ENCODE measurements around the gene AKNA. TPM values are rescaled to one million over a fixed set of nuclear protein-coding genes. Genes with fewer than 3 reads are reported as not detected.
"Not testable (repeated sequence)": the region's sequence is repeated elsewhere in the genome, so short reads cannot be mapped to it uniquely, and the experiment has no call there.

AKNA gene
- polyA plus RNA-seq, 1 donor from 2014 or later: 1.2 TPM

- no peak overlapping the region for H3K4me2 ChIP-seq (ENCODE audit: low read length)
- no peak overlapping the region for H3K4me3 ChIP-seq (ENCODE audit: low read length)
- H3K9ac ChIP-seq (ENCODE audit: low read length): no peak overlapping the region
Measured at GRCh38 chr9:114324492-114324891, 63.3 kb downstream of the AKNA start.

GRCh38 chr9:114323849-114324248 lies 63.9 kb downstream of the AKNA start:
- H3K27ac ChIP-seq (ENCODE audit: low read length); H3K27me3 ChIP-seq (ENCODE audit: insufficient read depth, low read depth, low read length); H3K4me2 ChIP-seq (ENCODE audit: low read length); H3K36me3 ChIP-seq (ENCODE audit: insufficient read depth, low read length); H3K4me3 ChIP-seq (ENCODE audit: low read length); H2AFZ ChIP-seq (ENCODE audit: low read depth, low read length); H3K79me2 ChIP-seq (replicated peaks; ENCODE audit: insufficient read depth, low read length); H3K9ac ChIP-seq (ENCODE audit: low read length); H3K9me3 ChIP-seq (ENCODE audit: low read length); H4K20me1 ChIP-seq (ENCODE audit: insufficient read depth); H3K9me2 ChIP-seq (ENCODE audit: insufficient read depth, low read length); H3F3A ChIP-seq (ENCODE audit: insufficient read depth, low read length, poor library complexity, severe bottlenecking): not testable (repeated sequence)

More at GRCh38 chr9:114324492-114324891, 63.3 kb downstream of the AKNA start:
- TF ChIP-seq TAF1 (IDR thresholded peaks at IDR 0.05; ENCODE audit: low read depth) (no peak), MXI1 (conservative IDR thresholded peaks at IDR 0.05; ENCODE audit: poor library complexity, severe bottlenecking) (no peak), RAD21 (conservative IDR thresholded peaks at IDR 0.05) (no peak), REST (IDR thresholded peaks at IDR 0.05; ENCODE audit: borderline replicate concordance) (no peak), POLR2AphosphoS5 (IDR thresholded peaks at IDR 0.05) (no peak), CTCF (IDR thresholded peaks at IDR 0.05; ENCODE audit: poor library complexity, severe bottlenecking) (no peak), EP300 (conservative IDR thresholded peaks at IDR 0.05; ENCODE audit: poor library complexity, severe bottlenecking) (no peak), SMC3 (conservative IDR thresholded peaks at IDR 0.05; ENCODE audit: poor library complexity) (no peak), EZH2 (IDR thresholded peaks at IDR 0.05; ENCODE audit: borderline replicate concordance, insufficient read depth, low read length, poor library complexity, severe bottlenecking) (no peak)
- H3K36me3 ChIP-seq (ENCODE audit: insufficient read depth, low read length): no peaks in the 10 kb centered on the region
- H3K9me3 ChIP-seq (ENCODE audit: low read length): no peaks in the 10 kb centered on the region
- no peaks in the 10 kb centered on the region for H4K20me1 ChIP-seq (ENCODE audit: insufficient read depth)
- H2AFZ ChIP-seq (ENCODE audit: low read depth, low read length): no peak overlapping the region
- H3F3A ChIP-seq (ENCODE audit: insufficient read depth, low read length, poor library complexity, severe bottlenecking): no peaks in the 10 kb centered on the region
- no peaks in the 10 kb centered on the region for H3K27me3 ChIP-seq (ENCODE audit: insufficient read depth, low read depth, low read length)
- H3K79me2 ChIP-seq (replicated peaks; ENCODE audit: insufficient read depth, low read length): no peaks in the 10 kb centered on the region
- no peaks in the 10 kb centered on the region for H3K9me2 ChIP-seq (ENCODE audit: insufficient read depth, low read length)
- no peak overlapping the region for H3K27ac ChIP-seq (ENCODE audit: low read length)

GRCh38 chr9:114322831-114323531 lies 64.8 kb downstream of the AKNA start, which contains the start of gene ORM1:
TSS of gene ORM1 (plus strand) at chr9:114323098. CDS start at chr9:114323134, 36 bp downstream.
- not testable (repeated sequence) for H3K9me3 ChIP-seq (ENCODE audit: low read length); H4K20me1 ChIP-seq (ENCODE audit: insufficient read depth); H3K36me3 ChIP-seq (ENCODE audit: insufficient read depth, low read length); H3K4me2 ChIP-seq (ENCODE audit: low read length); H3K27me3 ChIP-seq (ENCODE audit: insufficient read depth, low read depth, low read length); H3K4me3 ChIP-seq (ENCODE audit: low read length); H2AFZ ChIP-seq (ENCODE audit: low read depth, low read length); H3F3A ChIP-seq (ENCODE audit: insufficient read depth, low read length, poor library complexity, severe bottlenecking); H3K9ac ChIP-seq (ENCODE audit: low read length); H3K27ac ChIP-seq (ENCODE audit: low read length); H3K79me2 ChIP-seq (replicated peaks; ENCODE audit: insufficient read depth, low read length); H3K9me2 ChIP-seq (ENCODE audit: insufficient read depth, low read length)

GRCh38 chr9:114322160-114322818 lies 65.5 kb downstream of the AKNA start:
- H3K27me3 ChIP-seq (ENCODE audit: insufficient read depth, low read depth, low read length); H3K9ac ChIP-seq (ENCODE audit: low read length); H3K27ac ChIP-seq (ENCODE audit: low read length); H3K36me3 ChIP-seq (ENCODE audit: insufficient read depth, low read length); H3K79me2 ChIP-seq (replicated peaks; ENCODE audit: insufficient read depth, low read length); H3K9me3 ChIP-seq (ENCODE audit: low read length); H3F3A ChIP-seq (ENCODE audit: insufficient read depth, low read length, poor library complexity, severe bottlenecking); H2AFZ ChIP-seq (ENCODE audit: low read depth, low read length); H3K9me2 ChIP-seq (ENCODE audit: insufficient read depth, low read length); H4K20me1 ChIP-seq (ENCODE audit: insufficient read depth); H3K4me2 ChIP-seq (ENCODE audit: low read length); H3K4me3 ChIP-seq (ENCODE audit: low read length): not testable (repeated sequence)
